ENCODE data around the gene DMRT3.
"Not testable (repeated sequence)": the region's sequence is repeated elsewhere in the genome, so short reads cannot be mapped to it uniquely, and the experiment has no call there.

The DMRT3 gene

GRCh38 chr9:971901-972500 lies 4.5 kb upstream of the DMRT3 start:
- DNase-seq: no peak

DNA sequence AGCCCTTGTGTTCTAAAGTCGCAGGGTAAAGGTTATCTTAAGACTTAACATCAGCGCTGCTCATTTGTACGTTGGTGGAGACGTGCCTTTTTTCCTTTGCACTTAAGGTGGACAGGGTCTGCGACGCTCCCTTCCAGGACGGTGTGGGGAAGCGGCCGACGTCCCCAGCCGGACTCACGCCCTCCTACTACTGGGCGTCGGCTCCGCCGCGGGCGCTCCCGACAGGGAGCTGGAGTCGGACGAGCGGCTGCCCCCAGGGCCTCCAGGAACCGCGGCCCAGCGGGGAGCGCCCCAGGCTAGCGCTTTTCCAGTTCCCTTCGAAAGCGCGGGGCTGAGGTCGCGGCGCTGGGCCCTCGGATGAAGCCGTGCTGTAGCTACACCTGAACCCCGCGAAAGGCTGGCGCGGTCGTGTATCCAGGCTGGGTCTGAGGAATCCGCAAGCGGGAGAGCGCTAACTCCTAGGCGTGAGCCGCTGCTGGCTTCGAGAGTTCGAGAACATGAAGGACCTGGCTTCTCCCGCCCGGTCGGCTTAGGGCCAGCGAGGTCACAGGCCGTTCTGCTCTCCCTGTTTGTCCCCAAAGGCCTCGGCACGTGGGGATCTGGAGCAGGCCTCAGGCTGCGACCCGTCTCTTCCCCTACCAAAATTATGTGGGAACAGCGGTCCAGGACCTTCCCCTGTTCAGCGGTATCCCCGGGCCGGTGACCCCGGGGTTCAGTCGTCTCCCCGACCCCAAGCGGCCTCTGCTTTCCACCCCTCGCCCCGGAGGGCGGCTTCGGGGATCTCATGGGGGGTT lies 3.8 kb upstream of the DMRT3 start:
- no peak for DNase-seq

DNA sequence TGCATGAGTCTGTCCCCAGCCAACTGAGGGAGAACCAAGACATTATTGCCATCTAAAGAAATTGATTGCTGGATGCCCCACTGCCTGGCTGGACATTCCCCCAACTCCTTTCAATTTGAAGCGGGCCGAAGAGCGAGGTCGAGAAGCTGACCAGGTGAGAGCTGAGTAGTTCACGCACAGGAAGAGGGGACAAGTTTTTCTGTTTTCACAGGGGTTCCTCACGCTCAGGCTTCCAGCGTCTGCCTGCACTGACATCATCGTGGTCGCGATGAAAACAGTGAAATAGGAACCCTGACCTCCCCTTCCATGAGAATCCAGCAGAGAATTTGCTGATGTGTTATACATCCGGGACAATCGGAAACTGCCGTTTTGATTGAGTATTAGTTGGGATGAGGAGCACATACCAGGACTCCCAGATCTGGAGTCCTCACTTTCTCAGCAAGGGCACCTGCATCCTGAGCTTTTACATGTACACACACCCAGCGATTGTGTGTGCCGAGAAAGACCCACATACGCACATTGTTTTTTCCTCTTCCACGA lies 3.1 kb upstream of the DMRT3 start:
- no peak for DNase-seq

- DNase-seq: no peak
Observed at GRCh38 chr9:974031-974995, 2.1 kb upstream of the DMRT3 start.

DNA sequence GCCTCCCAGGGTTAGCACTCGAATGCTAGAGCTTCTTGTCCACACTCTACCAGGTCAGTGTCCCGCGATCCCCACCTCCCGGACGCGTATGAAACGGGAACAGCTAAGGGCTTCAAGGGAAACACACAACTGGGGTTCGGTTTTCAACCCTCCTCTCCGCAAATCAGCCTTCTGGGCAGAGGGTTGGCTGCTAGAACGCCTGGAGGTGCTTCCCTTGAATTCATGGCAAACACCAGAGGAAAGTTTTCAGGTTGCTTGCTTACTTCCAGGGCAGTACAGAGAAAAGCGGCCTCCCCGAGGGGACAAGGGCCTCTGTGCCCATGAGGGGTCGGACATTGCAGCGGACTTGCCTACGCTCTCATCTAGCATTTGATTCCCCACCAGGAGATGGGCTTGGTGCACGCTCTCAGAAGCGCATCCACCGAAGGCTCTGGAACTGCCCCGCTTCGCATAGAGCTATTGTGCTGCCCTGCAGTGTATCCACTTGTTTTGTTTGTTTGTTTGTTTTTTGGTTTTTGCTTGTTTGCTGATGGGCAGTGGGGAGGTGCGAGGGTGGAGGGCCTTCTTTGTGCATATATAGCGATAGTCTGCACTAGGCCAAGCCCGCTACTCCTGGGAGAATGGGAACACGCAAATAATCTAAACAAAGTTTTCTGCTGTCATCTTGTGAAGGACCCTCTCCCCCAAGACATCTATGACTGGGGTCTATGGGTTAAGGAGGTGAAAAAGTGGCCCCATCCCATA lies 1.3 kb upstream of the DMRT3 start:
- no peak for DNase-seq

- DNase-seq: no peak
Observed at GRCh38 chr9:975740-976257, 656 bp upstream of the DMRT3 start.

- DNase-seq: no peak
Observed at GRCh38 chr9:976943-977837, 735 bp downstream of the DMRT3 start.

DNA sequence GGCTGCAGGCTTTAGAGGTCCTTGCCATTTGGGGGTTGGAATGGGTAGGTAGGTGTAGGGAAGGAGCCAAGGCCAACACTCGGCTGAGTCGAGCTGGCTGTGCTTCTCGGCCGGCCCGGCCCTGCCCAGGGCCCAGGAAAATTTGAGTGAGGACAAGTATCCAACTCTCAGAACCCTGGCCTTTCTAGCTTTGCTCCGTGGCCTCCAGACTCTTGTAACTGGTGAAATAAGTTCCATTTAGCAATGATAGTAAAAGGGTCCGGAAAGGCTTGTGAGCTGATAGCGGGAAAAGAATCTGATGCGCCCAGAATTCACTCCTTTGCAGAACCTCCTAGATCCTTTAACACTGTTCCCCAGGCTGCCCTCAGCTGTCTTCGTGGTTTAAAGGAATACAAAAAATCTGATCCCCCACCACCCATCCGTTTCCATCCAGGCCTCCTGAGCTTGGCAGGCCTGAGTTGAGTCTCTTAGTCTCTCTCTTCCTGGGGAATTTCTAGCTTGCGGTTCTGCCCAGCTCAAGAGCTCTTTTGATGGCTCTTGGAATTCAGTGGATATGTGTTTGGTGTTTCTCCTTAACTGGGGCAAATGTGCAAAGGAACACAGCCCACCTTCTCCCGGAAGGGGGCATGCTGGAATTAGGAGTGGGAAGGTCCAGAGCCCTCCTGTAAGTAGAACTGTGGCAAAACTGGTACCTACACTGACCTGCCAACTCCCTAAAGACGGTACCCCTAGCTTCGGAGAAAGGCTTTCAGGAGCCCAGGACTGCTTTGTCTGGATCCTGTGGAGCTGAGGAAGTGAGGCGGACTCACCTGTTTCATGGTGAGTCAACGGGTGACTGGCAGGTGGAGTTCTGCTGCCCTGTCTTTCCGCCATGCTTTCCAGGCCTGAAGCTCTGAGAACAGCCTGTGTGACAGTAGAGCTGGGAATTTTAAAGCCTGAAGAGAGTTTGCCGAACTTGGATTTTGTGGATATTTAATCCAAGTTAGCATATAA lies 1.7 kb downstream of the DMRT3 start:
- DNase-seq: no peak

- no peak for DNase-seq
Observed at GRCh38 chr9:979983-980382, 3.5 kb downstream of the DMRT3 start.

GRCh38 chr9:980640-981039 lies 4.2 kb downstream of the DMRT3 start:
- no peak for DNase-seq

- DNase-seq: no peak
Observed at GRCh38 chr9:981491-981898, 5.0 kb downstream of the DMRT3 start.

DNA sequence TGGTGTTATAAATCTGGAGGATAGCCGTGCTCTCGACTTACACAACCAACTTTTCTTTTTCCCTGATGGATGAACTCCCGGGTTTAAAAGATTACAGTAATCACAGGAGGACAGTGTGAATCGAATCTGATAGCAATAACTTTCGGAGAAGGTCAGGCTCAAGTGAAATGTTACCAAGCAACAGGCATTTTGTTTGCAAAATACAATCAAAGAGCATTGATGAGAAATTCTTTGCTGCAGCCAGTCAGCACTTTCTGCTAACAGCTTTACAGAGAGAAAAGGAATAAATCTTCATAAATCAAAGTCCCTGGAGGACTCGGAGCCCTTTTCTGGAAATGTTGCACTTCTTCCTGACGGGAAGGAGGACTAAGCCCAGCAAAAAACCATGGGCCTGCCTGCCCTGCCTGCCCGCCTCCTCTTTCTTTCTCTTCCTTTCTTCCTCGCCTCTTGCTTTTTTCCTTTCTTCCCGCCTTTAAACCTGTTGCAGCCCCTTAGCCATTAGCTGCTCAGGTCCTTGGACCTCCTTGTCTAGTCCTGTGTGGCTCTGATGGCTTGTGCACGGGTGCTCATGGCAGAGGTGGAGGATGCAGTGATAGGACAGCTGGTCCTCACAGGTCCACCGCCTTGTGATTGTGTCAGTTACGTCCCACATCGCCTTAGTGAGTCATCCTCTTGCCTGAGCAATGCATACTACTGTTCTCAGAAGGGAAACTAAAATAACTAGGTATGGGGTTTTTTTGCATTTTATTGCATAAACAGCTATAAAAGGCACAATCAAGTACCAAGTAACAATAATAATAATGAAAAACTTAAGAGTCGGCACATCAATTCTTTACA lies 6.2 kb downstream of the DMRT3 start:
- no peak for DNase-seq

DNA sequence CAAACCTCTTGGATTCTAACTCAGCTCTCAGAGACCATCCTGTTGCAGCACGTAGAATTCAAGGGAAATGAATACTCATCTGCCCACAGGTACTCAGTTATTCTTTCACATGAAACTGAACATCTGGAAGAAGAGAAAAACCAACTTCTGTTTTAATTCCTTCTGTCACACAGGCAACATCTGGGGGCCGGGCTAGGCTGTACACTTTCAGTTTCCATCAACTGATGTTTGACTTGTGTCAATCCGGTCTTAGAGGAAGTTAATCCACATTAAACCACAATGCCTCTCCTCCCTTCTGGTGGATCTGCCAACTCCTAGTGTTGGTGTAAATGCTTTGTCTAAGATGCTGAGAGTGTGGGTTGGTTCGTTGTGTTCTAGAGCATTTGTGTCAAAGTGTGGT lies 17.6 kb downstream of the DMRT3 start:
- no peak for DNase-seq

- no peak for DNase-seq
Observed at GRCh38 chr9:995192-995591, 18.7 kb downstream of the DMRT3 start.

GRCh38 chr9:995781-996180 lies 19.3 kb downstream of the DMRT3 start:
- DNase-seq: peak; percentile 61

DNA sequence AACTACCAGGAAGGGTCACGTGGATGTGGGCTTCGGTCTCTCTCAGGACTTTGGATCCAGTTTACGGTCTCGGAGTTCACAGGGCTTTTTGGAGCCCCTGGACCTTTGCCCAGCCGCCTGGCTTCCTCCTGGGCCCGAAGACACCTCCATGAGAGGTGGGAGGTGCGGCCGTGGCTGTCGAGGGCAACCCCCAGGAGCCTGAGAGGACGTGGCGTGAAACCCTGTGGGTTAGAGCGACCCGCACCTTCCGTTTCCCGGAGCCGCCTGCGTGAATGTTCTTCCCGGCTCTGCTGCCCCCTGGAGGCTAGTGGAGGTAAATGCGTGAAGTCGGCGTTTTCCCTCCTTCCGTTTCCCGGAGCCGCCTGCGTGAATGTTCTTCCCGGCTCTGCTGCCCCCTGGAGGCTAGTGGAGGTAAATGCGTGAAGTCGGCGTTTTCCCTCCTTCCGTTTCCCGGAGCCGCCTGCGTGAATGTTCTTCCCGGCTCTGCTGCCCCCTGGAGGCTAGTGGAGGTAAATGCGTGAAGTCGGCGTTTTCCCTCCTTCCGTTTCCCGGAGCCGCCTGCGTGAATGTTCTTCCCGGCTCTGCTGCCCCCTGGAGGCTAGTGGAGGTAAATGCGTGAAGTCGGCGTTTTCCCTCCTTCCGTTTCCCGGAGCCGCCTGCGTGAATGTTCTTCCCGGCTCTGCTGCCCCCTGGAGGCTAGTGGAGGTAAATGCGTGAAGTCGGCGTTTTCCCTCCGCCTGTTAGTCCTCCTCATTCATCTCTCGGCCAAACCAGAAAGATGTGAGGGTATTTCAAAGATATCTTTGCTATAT lies 22.1 kb downstream of the DMRT3 start:
- not testable (repeated sequence) for DNase-seq

DNA sequence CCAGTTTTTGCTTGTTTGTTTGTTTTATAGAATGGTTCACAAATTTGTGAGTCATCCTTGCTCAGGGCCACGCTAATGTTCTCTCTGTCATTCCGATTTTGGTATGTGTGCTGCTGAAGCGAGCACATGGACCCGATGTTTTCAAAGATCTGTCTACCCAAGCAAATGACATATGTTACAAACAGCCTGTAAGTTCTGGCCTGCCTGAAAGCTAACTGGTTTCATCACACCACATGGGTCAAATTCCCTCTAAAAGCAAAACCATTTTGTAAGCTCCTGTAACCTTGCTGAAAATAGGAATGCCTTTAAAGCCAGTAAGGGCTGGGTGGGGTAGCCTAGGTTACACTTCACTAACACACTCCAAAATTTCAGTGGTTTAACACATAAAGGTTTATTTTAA lies 25.4 kb downstream of the DMRT3 start:
- DNase-seq: no peak

- no peak for DNase-seq
Observed at GRCh38 chr9:1002678-1003077, 26.2 kb downstream of the DMRT3 start.
